ENCODE results near the gene DNAH10. TPM values are rescaled to one million over a fixed set of nuclear protein-coding genes. Genes with fewer than 3 reads are reported as not detected.

DNAH10 gene
- total and polyA plus RNA-seq, 2 of the 13 experiments (the other 11 are each of a cell fraction or from before 2014, with no cell fraction given), result 0.01 to 0.02 TPM

- H3K9me3 ChIP-seq (ENCODE audit: low read length), result no peaks in the 10 kb centered on the region
- no peak for TF ChIP-seq ZBTB3 (CRISPR knock-in tag; IDR thresholded peaks at IDR 0.05; ENCODE audit: borderline replicate concordance, low read depth)
- no peak for TF ChIP-seq HMGXB3 (CRISPR knock-in tag; IDR thresholded peaks at IDR 0.05; ENCODE audit: borderline replicate concordance)
- no peak for TF ChIP-seq ZNF432 (CRISPR knock-in tag; IDR thresholded peaks at IDR 0.05; ENCODE audit: borderline replicate concordance)
- TF ChIP-seq SNAPC2 (CRISPR knock-in tag; IDR thresholded peaks at IDR 0.05), result no peak
- TF ChIP-seq ZNF780A (CRISPR knock-in tag; IDR thresholded peaks at IDR 0.05), result no peak
- no peak for TF ChIP-seq ZNF335 (CRISPR knock-in tag; IDR thresholded peaks at IDR 0.05)
- TF ChIP-seq ZSCAN21 (CRISPR knock-in tag; IDR thresholded peaks at IDR 0.05; ENCODE audit: borderline replicate concordance), result no peak
- no peak for TF ChIP-seq KDM3A (CRISPR knock-in tag; IDR thresholded peaks at IDR 0.05; ENCODE audit: low read depth)
- no peak for TF ChIP-seq HNRNPLL (IDR thresholded peaks at IDR 0.05; ENCODE audit: low read depth, low read length, poor library complexity, severe bottlenecking)
- TF ChIP-seq ZNF431 (CRISPR knock-in tag; IDR thresholded peaks at IDR 0.05; ENCODE audit: borderline replicate concordance, low read depth), result no peak
- H3K27ac ChIP-seq (ENCODE audit: extremely low read length, insufficient read depth, low read length), result no peak overlapping the region
- H2AFZ ChIP-seq (ENCODE audit: low read length), result no peak overlapping the region
- intact Hi-C loops (cut with micrococcal nuclease; ENCODE audit: unreplicated experiment), result no loop called here
- no peaks in the 10 kb centered on the region for H3K4me1 ChIP-seq (ENCODE audit: insufficient read depth, low read length)
- POLR2A ChIA-PET, result no interaction called here
- 91% methylated on average over 6 of the region's 8 CpGs for WGBS (ENCODE audit: low lambda C conversion rate)
- peaks cover 11 to 48% of the 10 kb centered on the region in 2 experiments for H3K36me3 ChIP-seq (replicated peaks in 1 of 2; ENCODE audit: control insufficient read depth in 1 of 2, insufficient read depth in 2 of 2, low read length in 2 of 2)
- BruUV-seq (replicated peaks), result no TSS peak
- CTCF ChIA-PET (ENCODE audit: low intra/inter-chr PET ratio, low total read pairs), result no interaction called here
- in situ Hi-C loops (cut with HindIII; ENCODE audit: extremely low pct_ligation_motif_present, low pct_unique_long_range_greater_than_20kb), result no loop called here
- FAIRE-seq, result no peak
- H3K27me3 ChIP-seq (ENCODE audit: control insufficient read depth in 1 of 2, insufficient read depth in 2 of 2, low read length in 2 of 2), result no peaks in the 10 kb centered on the region; a peak in 1 of 5 replicates
- no peak for DNase-seq (ENCODE audit: low spot score)
- H3K9ac ChIP-seq (ENCODE audit: insufficient read depth, low read depth, low read length), result no peak overlapping the region
- no peaks in the 10 kb centered on the region for H3K79me2 ChIP-seq (ENCODE audit: insufficient read depth, low read length)
- ATAC-seq, result no peak
- H3K4me2 ChIP-seq (ENCODE audit: low read depth, low read length), result no peak overlapping the region
- no peak overlapping the region for H3K4me3 ChIP-seq (replicated peaks in 1 of 3; ENCODE audit: insufficient read depth in 1 of 3, low read depth in 2 of 3, low read length in 3 of 3)
- no peaks in the 10 kb centered on the region for H4K20me1 ChIP-seq (ENCODE audit: insufficient read depth, low read length)
These were observed 11.9 kb upstream of the DNAH10 start for GRCh38 chr12:123750159-123750656.
